Measurements from ENCODE around the gene CORO2B.
A peak's percentile ranks its signal among the peaks of the same experiment; 100 is the strongest.

The CORO2B gene

DNA sequence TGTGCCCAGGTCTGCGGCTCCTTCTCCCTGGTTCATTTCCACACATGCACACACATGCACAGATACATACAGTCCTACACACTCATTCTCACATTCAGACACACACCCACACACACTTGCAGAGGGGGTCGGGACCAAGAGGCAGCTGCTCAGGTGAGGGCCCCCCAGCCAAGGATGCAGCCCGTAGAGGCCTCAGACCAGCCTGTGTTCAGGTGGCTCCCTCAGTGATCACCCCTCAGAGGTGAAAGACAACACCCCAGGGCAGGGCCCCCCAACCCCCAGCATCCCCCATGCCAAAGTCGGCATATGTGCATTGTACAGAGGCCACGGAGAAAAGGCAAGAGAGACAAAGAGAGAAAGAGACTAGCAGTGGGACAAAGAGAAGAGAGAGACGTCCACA lies 5.9 kb upstream of the CORO2B start:
- H3K4me3 ChIP-seq (ENCODE audit: low read depth, low read length): no peak overlapping the region
- DNase-seq (ENCODE audit: low read depth): no peak
- TF ChIP-seq, protein P1, sequence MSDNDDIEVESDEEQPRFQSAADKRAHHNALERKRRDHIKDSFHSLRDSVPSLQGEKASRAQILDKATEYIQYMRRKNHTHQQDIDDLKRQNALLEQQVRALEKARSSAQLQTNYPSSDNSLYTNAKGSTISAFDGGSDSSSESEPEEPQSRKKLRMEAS (IDR thresholded peaks at IDR 0.05; ENCODE audit: low read depth, low read length): no peak
- no peak for TF ChIP-seq MYC (IDR thresholded peaks at IDR 0.05; ENCODE audit: low read depth, low read length)

DNA sequence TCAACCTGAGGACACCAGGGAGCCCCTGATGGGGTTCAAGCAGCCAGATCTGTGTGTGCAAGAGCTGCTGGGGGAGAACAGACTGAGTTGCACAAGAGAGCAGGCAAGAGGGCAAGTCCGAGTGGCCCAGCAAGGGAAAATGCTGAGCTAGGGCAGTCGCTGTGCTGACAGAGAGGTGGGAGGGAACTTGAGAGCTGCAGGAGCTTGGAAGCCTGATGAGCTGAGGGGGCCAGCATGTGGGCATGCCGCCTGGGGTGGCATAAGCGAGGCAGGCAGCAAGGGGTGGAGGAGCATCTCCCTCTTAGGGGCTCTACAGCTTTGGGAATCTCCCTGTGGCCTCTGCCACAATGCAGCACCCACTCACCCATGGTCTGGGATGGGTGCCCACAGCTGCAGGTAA lies 4.7 kb upstream of the CORO2B start:
- DNase-seq (ENCODE audit: low read depth): no peak
- TF ChIP-seq, protein P2, sequence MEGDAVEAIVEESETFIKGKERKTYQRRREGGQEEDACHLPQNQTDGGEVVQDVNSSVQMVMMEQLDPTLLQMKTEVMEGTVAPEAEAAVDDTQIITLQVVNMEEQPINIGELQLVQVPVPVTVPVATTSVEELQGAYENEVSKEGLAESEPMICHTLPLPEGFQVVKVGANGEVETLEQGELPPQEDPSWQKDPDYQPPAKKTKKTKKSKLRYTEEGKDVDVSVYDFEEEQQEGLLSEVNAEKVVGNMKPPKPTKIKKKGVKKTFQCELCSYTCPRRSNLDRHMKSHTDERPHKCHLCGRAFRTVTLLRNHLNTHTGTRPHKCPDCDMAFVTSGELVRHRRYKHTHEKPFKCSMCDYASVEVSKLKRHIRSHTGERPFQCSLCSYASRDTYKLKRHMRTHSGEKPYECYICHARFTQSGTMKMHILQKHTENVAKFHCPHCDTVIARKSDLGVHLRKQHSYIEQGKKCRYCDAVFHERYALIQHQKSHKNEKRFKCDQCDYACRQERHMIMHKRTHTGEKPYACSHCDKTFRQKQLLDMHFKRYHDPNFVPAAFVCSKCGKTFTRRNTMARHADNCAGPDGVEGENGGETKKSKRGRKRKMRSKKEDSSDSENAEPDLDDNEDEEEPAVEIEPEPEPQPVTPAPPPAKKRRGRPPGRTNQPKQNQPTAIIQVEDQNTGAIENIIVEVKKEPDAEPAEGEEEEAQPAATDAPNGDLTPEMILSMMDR (IDR thresholded peaks at IDR 0.05; ENCODE audit: low read depth, low read length): no peak
- TF ChIP-seq POLR2A (IDR thresholded peaks at IDR 0.05; ENCODE audit: extremely low read depth, insufficient read length): no peak
- TF ChIP-seq, protein P1 (IDR thresholded peaks at IDR 0.05; ENCODE audit: low read depth, low read length): no peak
- no peak for TF ChIP-seq MYC (IDR thresholded peaks at IDR 0.05; ENCODE audit: low read depth, low read length)

DNA sequence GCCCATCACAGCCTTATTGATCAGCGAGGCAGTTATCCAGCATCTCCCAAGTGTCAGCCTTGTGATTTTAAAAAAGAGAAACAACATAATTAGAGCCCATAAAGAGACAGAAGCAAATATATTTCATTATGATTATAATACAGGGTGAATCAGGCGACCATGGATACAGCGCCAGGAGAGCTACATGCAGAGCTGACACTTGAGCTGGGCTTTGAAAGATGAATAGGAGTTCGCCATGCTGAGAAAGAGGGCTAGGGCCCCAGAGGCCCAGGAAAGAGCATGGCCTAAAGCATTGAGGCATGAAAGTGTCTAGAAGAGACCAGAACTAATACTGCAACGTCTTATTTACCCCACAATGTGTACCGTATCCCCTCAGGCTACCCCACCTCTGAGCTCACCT lies 4.2 kb upstream of the CORO2B start:
- TF ChIP-seq, protein P1 (IDR thresholded peaks at IDR 0.05; ENCODE audit: low read depth, low read length): no peak
- TF ChIP-seq, protein P2 (IDR thresholded peaks at IDR 0.05; ENCODE audit: low read depth, low read length): no peak
- TF ChIP-seq MYC (IDR thresholded peaks at IDR 0.05; ENCODE audit: low read depth, low read length) (no peak), POLR2A (IDR thresholded peaks at IDR 0.05; ENCODE audit: extremely low read depth, insufficient read length) (no peak)
- no peak overlapping the region for H3K4me3 ChIP-seq (ENCODE audit: low read depth, low read length)
- DNase-seq (ENCODE audit: low read depth): no peak

More for the DNA sequence above, 4.7 kb upstream of the CORO2B start:
- H3K4me3 ChIP-seq (ENCODE audit: low read depth, low read length): no peak overlapping the region

DNA sequence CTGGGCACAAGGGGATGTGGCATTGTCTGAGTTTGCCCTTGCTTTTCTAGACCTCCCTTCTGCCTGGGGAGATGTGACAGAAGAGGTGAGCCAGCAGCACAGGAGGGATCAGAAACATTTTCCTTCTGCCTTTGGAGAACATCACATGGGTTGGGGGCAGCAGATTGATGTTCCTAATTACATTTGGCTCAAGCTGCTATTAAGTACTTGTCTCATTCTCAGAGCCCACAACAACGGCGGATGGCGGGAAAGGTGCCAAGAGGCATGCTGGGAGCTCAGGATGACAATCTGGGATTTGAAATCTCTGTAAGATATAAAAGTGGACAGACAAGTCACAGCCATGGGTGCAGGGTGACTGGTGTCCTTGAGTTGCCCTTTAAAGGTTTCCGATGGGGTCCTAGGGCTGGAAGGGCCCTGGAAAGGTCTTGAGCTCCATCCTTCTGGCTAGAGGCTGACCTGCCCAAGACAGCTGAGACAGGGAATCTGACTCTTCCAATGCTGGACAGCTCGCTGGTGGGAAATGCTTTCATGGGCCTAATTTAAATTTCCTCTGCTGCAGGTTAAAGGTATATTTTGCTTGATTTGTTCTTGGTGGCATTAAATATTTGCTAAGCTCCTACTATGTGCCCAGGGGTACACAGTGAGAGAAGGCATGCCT lies 2.4 kb upstream of the CORO2B start:
- TF ChIP-seq, protein P1 (IDR thresholded peaks at IDR 0.05; ENCODE audit: low read depth, low read length): no peak
- TF ChIP-seq MYC (IDR thresholded peaks at IDR 0.05; ENCODE audit: low read depth, low read length): no peak
- TF ChIP-seq, protein P2 (IDR thresholded peaks at IDR 0.05; ENCODE audit: low read depth, low read length): no peak
- TF ChIP-seq POLR2A (IDR thresholded peaks at IDR 0.05; ENCODE audit: extremely low read depth, insufficient read length): no peak
- no peak for DNase-seq (ENCODE audit: low read depth)
- no peak overlapping the region for H3K4me3 ChIP-seq (ENCODE audit: low read depth, low read length)

DNA sequence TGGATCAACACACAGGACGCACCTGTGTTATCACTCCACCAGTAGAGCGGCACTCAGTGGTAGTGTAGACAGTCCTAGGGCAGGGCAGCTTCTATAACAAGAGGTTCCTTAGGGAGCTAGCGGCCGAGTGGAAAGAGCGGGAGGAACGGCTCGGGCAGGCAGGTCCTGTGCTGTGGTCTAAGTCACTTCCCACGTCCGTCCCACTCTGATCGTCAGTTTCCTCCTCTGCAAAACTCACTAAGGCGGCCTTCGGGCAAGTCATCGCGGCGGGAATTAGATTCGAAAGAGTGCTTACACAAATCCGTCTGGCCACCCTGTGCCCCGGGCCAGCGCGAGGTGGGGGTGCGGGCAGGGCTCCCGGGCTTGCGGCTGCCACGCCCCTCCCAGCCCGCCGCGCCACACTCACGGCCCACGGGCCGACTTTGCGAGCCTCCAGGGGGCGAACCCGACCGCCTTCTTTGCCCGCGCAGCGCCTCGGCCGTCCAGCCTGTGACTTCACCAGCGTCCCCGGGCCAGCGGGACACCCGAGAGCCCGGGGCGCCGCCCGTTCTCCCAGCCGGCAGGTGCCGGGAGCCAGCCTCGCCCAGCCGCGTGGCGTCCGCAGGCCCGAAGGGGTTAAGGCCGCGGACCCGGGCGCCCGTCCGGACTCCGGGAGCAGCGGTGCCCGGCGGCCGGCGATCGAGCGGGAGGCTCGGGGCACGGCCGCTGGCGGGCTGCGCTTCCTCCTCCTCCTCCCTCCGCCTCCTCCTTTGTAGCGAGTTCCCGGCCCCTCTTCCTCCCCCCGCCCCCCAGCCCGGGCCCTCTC lies 416 bp upstream of the CORO2B start:
- peak; percentile 57 for DNase-seq (ENCODE audit: low read depth)
- peak overlapping the region; percentile 23 for H3K4me3 ChIP-seq (ENCODE audit: low read depth, low read length)
- TF ChIP-seq, protein P2 (IDR thresholded peaks at IDR 0.05; ENCODE audit: low read depth, low read length): no peak
- TF ChIP-seq MYC (IDR thresholded peaks at IDR 0.05; ENCODE audit: low read depth, low read length): no peak

DNA sequence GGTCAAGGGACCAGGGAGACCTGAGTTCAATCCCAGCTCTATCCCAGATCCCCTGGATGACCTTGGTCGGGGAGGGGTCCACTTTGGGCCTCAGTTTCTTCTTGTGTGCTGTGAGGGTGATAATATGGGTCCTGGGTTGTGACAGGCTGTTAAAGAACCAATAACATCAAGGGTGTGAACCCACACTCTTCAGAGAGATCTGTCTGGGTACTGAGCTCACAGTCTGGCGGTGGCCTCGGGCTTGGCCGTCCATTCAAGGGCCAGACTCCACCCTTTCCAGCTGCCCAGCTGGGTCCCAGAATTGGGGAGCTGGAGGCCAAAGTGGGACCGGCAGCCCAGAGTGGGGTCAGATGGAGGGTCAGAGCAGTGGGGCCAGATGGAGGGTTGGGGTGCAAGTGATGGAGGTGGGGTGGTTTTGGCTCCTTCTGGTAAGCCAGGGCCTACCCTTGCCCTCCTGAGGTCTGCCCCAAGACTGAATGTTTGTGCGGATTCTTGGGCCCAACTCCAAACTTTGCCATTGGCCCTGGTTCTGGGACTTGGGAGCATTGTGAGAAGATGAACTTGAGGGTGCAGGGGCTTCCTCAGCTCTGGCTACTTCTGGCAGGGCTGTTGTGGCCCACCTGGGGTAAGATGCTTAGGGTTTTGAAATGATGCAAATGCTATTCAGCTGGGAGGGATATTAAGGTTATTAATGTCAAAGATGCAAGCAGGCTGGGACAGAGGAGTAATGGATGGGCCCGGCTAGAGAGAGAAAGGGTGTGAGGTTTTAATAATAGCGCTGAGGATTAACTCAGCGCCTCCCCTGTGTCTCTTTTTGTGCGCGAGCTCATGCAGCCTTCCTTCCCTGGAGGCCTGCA lies 1.5 kb downstream of the CORO2B start:
- H3K4me3 ChIP-seq (ENCODE audit: low read depth, low read length): no peak overlapping the region
- no peak for DNase-seq (ENCODE audit: low read depth)
- TF ChIP-seq POLR2A (IDR thresholded peaks at IDR 0.05; ENCODE audit: extremely low read depth, insufficient read length) (no peak), MYC (IDR thresholded peaks at IDR 0.05; ENCODE audit: low read depth, low read length) (no peak)
- TF ChIP-seq, protein P1 (IDR thresholded peaks at IDR 0.05; ENCODE audit: low read depth, low read length): no peak
- TF ChIP-seq, protein P2 (IDR thresholded peaks at IDR 0.05; ENCODE audit: low read depth, low read length): no peak
